Stimulated activated effector memory CD8-positive, alpha-beta T cell treated with anti-CD3 and anti-CD28 coated beads, Interleukin-12 subunit alpha, Interleukin-12 subunit beta, amount 100 ng/mL, for 72 hours (primary cell): Measurements from ENCODE around the gene MAML1.
"Not testable (repeated sequence)": the region's sequence is repeated elsewhere in the genome, so short reads cannot be mapped to it uniquely, and the experiment has no call there.

Experiments used
- ATAC-seq: fragments of 150-1000 bp; cut with Tn5 transposase; 2 replicates; pipeline ENCODE4 v1.10.0; 2021
- DNase-seq, 2 donors: peaks; one replicate each; pipeline ENCODE4 v3.0.0; 2021 to 2022; ENCODE audit warnings: low spot score in 2 of 2
- H3K27ac Mint-ChIP-seq: one replicate; pipeline ENCODE4 v1.8.0; 2022; ENCODE audit warnings: mild to moderate bottlenecking, mixed read lengths
- H3K36me3 Mint-ChIP-seq: one replicate; pipeline ENCODE4 v1.8.0; 2022; ENCODE audit warnings: mild to moderate bottlenecking, mixed read lengths
- H3K4me1 Mint-ChIP-seq: one replicate; pipeline ENCODE4 v1.8.0; 2022; ENCODE audit warnings: mixed read lengths
- H3K4me3 Mint-ChIP-seq: one replicate; pipeline ENCODE4 v1.8.0; 2022; ENCODE audit warnings: mild to moderate bottlenecking, mixed read lengths
- H3K9me3 Mint-ChIP-seq: one replicate; pipeline ENCODE4 v1.8.0; 2022; ENCODE audit warnings: mixed read lengths

The MAML1 gene

GRCh38 chr5:179772351-179772750, 39.7 kb downstream of the MAML1 start:
- H3K4me1 Mint-ChIP-seq: peaks cover 17% of the 10 kb centered on the region
- peaks cover 100% of the 10 kb centered on the region for H3K36me3 Mint-ChIP-seq

GRCh38 chr5:179773686-179774040, 41.0 kb downstream of the MAML1 start:
- Mint-ChIP-seq H3K27ac (no peak overlapping the region), H3K4me1 (peaks cover 6% of the 10 kb centered on the region), H3K9me3 (no peaks in the 10 kb centered on the region), H3K36me3 (peaks cover 100% of the 10 kb centered on the region), H3K4me3 (no peak overlapping the region)
- no peak for ATAC-seq
- DNase-seq: no peak

More at GRCh38 chr5:179772351-179772750, 39.7 kb downstream of the MAML1 start:
- Mint-ChIP-seq H3K4me3 (no peak overlapping the region), H3K9me3 (no peaks in the 10 kb centered on the region), H3K27ac (peak overlapping the region; percentile 21)
- ATAC-seq (no peak), DNase-seq (no peak)

DNA sequence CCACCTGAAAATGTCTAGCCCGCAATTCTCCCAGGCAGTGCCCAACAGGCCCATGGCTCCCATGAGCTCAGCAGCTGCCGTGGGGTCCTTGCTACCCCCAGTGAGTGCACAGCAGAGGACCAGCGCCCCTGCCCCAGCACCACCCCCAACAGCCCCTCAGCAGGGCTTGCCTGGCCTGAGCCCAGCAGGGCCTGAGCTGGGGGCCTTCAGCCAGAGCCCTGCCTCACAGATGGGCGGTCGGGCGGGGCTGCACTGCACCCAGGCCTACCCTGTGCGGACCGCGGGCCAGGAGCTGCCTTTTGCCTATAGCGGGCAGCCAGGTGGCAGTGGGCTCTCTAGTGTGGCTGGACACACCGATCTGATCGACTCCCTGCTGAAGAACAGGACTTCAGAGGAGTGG, 41.8 kb downstream of the MAML1 start:
- Mint-ChIP-seq H3K4me1 (no peaks in the 10 kb centered on the region), H3K36me3 (peaks cover 100% of the 10 kb centered on the region), H3K27ac (peak overlapping the region; percentile 65), H3K4me3 (no peak overlapping the region), H3K9me3 (no peaks in the 10 kb centered on the region)
- DNase-seq: no peak
- ATAC-seq: peak; percentile 32

DNA sequence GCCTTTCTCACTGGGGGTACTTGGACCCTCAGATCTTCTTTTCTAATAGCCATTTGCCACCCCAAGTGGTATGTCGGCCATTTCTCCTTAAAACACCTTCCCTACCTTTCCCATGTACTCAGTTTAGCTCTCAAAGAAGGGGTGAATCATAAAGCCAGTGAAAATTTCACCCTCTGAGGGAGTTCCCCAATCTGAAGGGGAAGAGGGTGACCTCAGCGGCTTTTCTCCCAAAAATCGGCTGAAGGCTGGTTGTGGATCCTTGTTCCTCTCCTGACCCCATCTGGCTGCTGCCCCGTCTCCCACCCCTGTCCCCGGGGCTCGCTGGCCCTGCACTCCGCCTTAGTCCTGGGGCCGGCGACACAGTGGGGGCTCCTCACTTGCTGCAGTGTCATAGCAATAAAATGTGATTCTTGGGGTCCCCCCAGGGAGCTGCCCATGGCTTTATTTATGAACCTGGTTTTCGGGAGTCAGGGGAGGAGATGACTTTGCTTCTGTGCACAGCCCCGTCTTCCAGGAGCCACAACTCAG, 43.9 kb downstream of the MAML1 start:
- no peak for DNase-seq
- no peak overlapping the region for H3K27ac Mint-ChIP-seq
- H3K36me3 Mint-ChIP-seq: peaks cover 92% of the 10 kb centered on the region
- no peaks in the 10 kb centered on the region for H3K9me3 Mint-ChIP-seq
- H3K4me1 Mint-ChIP-seq: no peaks in the 10 kb centered on the region
- ATAC-seq: no peak
- H3K4me3 Mint-ChIP-seq: no peak overlapping the region

- ATAC-seq: no peak
Observed at GRCh38 chr5:179777456-179777855, 44.8 kb downstream of the MAML1 start.

DNA sequence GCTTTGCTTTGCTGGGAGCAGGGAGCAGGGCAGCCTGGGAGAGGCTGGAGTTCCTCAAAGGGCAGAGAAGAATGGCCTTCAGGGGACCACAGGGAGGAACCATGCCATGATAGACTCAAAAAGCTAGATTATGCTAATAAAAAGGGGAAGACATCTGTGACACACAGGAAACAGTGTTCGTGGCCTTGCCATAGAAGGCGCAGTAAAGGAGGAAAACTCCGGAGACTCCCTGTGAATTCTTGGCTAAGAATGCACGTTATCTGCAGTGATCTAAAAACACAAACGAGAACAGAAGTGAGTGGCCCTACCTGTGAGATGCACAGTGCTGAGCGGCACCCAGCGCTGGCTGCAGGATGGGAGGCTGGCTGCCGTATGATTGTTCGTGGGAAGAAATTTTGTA, 45.3 kb downstream of the MAML1 start:
- DNase-seq (no peak), ATAC-seq (no peak)
- no peaks in the 10 kb centered on the region for H3K4me1 Mint-ChIP-seq
- peak overlapping the region; percentile 46 for H3K27ac Mint-ChIP-seq
- no peaks in the 10 kb centered on the region for H3K9me3 Mint-ChIP-seq
- peaks cover 77% of the 10 kb centered on the region for H3K36me3 Mint-ChIP-seq
- H3K4me3 Mint-ChIP-seq: no peak overlapping the region

More at GRCh38 chr5:179777456-179777855, 44.8 kb downstream of the MAML1 start:
- peaks cover 82% of the 10 kb centered on the region for H3K36me3 Mint-ChIP-seq
- H3K9me3 Mint-ChIP-seq: no peaks in the 10 kb centered on the region
- H3K27ac Mint-ChIP-seq: no peak overlapping the region
- no peak for DNase-seq
- no peaks in the 10 kb centered on the region for H3K4me1 Mint-ChIP-seq
- no peak overlapping the region for H3K4me3 Mint-ChIP-seq

DNA sequence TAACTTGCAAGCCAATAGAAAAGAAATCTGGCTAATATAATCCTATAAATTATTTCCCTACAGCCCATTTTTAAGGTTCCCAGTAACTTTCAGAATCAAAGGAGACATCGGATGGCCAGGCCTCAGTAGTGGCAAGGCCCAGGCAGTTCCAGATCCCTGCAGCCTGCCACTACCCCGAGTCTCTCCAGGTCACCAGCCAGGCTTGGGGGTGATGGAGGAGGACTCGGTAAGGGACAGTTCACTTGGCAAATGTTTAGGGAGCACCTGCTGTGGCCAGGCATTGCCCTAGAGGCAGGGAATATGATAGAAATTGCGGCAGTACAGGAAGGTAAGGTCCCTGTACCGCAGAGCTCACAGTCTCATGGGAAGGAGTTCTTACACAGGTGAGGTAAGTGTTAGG, 46.0 kb downstream of the MAML1 start:
- no peaks in the 10 kb centered on the region for H3K9me3 Mint-ChIP-seq
- ATAC-seq (no peak), DNase-seq (no peak)
- H3K36me3 Mint-ChIP-seq: peaks cover 71% of the 10 kb centered on the region
- H3K4me3 Mint-ChIP-seq: no peak overlapping the region
- peak overlapping the region; percentile 46 for H3K27ac Mint-ChIP-seq
- H3K4me1 Mint-ChIP-seq: no peaks in the 10 kb centered on the region

GRCh38 chr5:179779826-179780225, 47.2 kb downstream of the MAML1 start:
- no peak for DNase-seq
- peaks cover 58% of the 10 kb centered on the region for H3K36me3 Mint-ChIP-seq
- ATAC-seq: no peak
- H3K4me3 Mint-ChIP-seq: no peak overlapping the region
- H3K4me1 Mint-ChIP-seq: no peaks in the 10 kb centered on the region
- H3K9me3 Mint-ChIP-seq: no peaks in the 10 kb centered on the region
- H3K27ac Mint-ChIP-seq: peak overlapping the region; percentile 20

- no peak for ATAC-seq
- DNase-seq: no peak
- Mint-ChIP-seq H3K36me3 (peaks cover 53% of the 10 kb centered on the region), H3K4me1 (no peaks in the 10 kb centered on the region), H3K27ac (peak overlapping the region; percentile 20), H3K4me3 (no peak overlapping the region), H3K9me3 (no peaks in the 10 kb centered on the region)
Observed at GRCh38 chr5:179780362-179780761, 47.7 kb downstream of the MAML1 start.

DNA sequence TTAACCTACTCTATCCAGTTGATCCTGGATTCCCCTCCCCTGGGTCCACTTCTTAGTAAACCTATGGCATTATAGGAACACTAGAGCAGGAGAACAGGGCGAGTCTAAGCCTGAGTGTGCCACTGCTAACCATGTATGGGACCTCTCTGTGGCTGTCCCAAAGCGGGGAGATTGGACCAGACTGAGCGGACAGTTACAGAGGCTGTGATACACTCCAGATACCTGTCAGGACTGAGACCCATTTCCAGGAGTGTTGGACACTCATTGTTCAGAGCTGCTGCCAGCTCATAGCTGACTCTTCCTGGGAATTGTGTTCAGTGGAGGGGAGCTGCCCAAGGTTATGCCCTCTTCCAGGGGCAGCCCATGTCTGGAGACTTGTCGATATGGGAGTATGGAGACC, 49.2 kb downstream of the MAML1 start:
- no peaks in the 10 kb centered on the region for H3K4me1 Mint-ChIP-seq
- peak overlapping the region; percentile 27 for H3K27ac Mint-ChIP-seq
- no peak overlapping the region for H3K4me3 Mint-ChIP-seq
- DNase-seq (no peak), ATAC-seq (no peak)
- H3K9me3 Mint-ChIP-seq: no peaks in the 10 kb centered on the region
- H3K36me3 Mint-ChIP-seq: peaks cover 44% of the 10 kb centered on the region

DNA sequence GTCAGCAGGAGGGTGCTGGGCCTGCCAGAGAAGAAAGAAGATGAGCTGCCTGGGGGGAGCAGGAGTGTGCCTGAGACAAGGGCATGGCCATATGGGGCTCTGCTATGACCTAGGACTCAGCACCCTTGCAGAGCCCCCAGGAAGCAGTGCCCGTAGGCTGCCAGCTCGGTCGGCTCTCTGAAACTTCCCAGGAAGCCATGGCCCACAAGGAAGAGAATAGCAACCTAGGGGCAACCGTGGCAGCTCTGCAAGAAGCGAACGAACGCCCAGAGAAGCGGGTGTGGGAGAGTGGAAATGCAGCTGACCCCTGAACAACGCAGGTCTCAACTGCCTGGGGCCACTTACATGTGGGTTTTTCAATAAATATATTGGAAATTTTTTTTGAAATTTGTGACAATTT, 50.5 kb downstream of the MAML1 start:
- Mint-ChIP-seq H3K4me3 (no peak overlapping the region), H3K27ac (no peak overlapping the region), H3K36me3 (peaks cover 31% of the 10 kb centered on the region), H3K9me3 (no peaks in the 10 kb centered on the region), H3K4me1 (no peaks in the 10 kb centered on the region)
- ATAC-seq: no peak
- no peak for DNase-seq

DNA sequence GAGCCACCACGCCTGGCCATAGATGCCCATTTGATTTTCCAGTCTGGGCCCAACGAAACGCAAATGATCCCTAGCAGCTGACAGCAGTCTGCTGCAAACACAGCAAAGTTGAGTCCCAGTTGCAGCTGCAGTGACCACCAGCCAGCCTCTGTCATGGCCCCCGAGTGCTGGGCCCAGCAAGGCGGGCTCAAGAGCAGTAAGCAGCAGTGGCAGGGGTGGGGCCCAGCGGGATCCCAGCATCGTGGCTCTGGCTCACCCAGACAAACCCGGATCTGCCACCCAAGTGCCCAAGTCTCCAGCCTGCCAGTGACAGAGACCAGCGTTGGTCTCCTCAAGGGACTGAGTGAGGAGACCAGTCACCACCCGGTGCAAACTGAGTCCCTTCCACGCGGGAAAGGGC, 54.2 kb downstream of the MAML1 start:
- DNase-seq: no peak
- Mint-ChIP-seq H3K36me3 (peaks cover 12% of the 10 kb centered on the region), H3K4me3 (no peak overlapping the region), H3K27ac (no peak overlapping the region), H3K4me1 (no peaks in the 10 kb centered on the region), H3K9me3 (no peaks in the 10 kb centered on the region)
- no peak for ATAC-seq

GRCh38 chr5:179788193-179788854, 55.7 kb downstream of the MAML1 start:
- Mint-ChIP-seq H3K4me1 (peaks cover 5% of the 10 kb centered on the region), H3K4me3 (no peak overlapping the region), H3K36me3 (peaks cover 21% of the 10 kb centered on the region), H3K27ac (no peak overlapping the region), H3K9me3 (no peaks in the 10 kb centered on the region)
- no peak for DNase-seq
- no peak for ATAC-seq

- DNase-seq, H3K4me3 Mint-ChIP-seq, ATAC-seq, H3K9me3 Mint-ChIP-seq: not testable (repeated sequence)
- peaks cover 15% of the 10 kb centered on the region for H3K4me1 Mint-ChIP-seq
- peak overlapping the region; percentile 52 for H3K27ac Mint-ChIP-seq
- peaks cover 27% of the 10 kb centered on the region for H3K36me3 Mint-ChIP-seq
Observed at GRCh38 chr5:179789278-179789677, 56.7 kb downstream of the MAML1 start.

DNA sequence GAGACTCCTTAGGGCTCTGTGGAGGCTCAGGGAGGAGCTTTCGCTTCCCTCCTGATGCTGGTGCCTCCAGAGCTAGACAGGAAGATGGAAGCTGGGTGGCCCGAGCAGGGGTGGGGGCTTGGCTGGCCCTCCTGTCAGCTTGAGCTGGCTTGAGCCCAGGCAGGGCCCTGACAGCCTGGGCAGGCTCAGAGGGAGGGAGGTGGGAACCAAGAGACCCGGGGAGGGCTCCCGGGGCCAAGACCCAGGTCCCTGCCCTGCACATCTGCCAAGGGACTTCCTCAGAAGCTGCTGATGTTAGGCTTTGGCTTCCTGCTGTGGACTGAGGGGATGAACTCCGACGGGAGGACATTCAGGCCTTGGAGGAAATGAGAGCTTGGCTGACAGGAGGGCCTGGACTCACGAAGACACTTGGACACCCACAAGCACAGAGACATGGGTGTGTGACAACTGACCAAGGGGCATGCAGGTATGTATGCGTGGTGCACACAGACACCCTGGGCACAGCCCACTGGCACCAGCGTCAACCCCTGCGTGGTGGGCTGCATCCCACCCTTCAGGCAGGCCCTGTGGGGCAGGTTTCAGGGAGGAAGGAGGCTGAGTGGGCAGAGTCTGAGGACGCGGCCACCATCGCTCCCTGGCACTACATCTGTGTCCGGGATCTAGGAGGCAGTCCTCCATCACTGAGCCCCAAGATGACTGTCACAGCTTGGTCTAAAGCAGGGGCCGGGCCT, 59.4 kb downstream of the MAML1 start:
- no peak for DNase-seq
- peaks cover 26% of the 10 kb centered on the region for H3K36me3 Mint-ChIP-seq
- peak overlapping the region; percentile 70 for H3K27ac Mint-ChIP-seq
- no peak overlapping the region for H3K4me3 Mint-ChIP-seq
- H3K9me3 Mint-ChIP-seq: no peaks in the 10 kb centered on the region
- no peak for ATAC-seq
- H3K4me1 Mint-ChIP-seq: peaks cover 32% of the 10 kb centered on the region
